Measurements from ENCODE around the gene FGR. TPM values are rescaled to one million over a fixed set of nuclear protein-coding genes. Genes with fewer than 3 reads are reported as not detected.

The FGR gene
- total RNA-seq, 1 donor: 0.36 TPM

DNA sequence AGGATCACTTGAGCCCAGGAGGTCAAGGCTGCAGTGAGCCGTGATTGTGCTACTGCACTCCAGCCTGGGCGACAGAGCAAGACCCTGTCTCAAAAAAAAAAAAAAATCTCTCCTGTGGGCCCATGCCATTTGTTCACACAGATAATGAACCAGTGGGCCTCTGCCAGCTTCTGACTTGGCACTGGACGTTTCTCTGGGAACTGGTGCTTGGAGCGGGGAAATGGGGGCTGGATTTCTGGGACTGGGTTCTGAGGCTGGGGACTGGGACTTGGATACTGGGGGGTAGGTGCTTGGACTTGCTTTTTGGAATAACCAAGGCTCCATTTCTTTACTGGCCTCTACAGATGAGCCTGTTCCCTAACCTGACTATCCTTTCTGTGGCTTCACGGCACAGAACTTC, 27.3 kb upstream of the FGR start:
- Histone ChIP-seq H3K36me3 (ENCODE audit: insufficient read depth, low read length) (no peaks in the 10 kb centered on the region), H3K4me1 (ENCODE audit: insufficient read depth, low read length) (peaks cover 12% of the 10 kb centered on the region), H4K20me1 (ENCODE audit: insufficient read depth, low read length) (no peaks in the 10 kb centered on the region), H3K79me2 (ENCODE audit: insufficient read depth, low read length) (no peaks in the 10 kb centered on the region), H3K27me3 (ENCODE audit: insufficient read depth, low read length) (no peaks in the 10 kb centered on the region), H3K27ac (ENCODE audit: low read depth, low read length) (no peak overlapping the region), H3K9me3 (ENCODE audit: low read depth, low read length) (no peaks in the 10 kb centered on the region), H3K4me2 (ENCODE audit: insufficient read depth, low read length) (no peak overlapping the region), H2AFZ (ENCODE audit: low read length) (peak overlapping the region; percentile 90), H3K4me3 (ENCODE audit: insufficient read depth, low read length) (no peak overlapping the region)
- TF ChIP-seq, protein P1, sequence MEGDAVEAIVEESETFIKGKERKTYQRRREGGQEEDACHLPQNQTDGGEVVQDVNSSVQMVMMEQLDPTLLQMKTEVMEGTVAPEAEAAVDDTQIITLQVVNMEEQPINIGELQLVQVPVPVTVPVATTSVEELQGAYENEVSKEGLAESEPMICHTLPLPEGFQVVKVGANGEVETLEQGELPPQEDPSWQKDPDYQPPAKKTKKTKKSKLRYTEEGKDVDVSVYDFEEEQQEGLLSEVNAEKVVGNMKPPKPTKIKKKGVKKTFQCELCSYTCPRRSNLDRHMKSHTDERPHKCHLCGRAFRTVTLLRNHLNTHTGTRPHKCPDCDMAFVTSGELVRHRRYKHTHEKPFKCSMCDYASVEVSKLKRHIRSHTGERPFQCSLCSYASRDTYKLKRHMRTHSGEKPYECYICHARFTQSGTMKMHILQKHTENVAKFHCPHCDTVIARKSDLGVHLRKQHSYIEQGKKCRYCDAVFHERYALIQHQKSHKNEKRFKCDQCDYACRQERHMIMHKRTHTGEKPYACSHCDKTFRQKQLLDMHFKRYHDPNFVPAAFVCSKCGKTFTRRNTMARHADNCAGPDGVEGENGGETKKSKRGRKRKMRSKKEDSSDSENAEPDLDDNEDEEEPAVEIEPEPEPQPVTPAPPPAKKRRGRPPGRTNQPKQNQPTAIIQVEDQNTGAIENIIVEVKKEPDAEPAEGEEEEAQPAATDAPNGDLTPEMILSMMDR (IDR thresholded peaks at IDR 0.05; ENCODE audit: extremely low read depth, low read depth, low read length): no peak
- no peak for DNase-seq (ENCODE audit: insufficient read length, low spot score, missing footprints)

DNA sequence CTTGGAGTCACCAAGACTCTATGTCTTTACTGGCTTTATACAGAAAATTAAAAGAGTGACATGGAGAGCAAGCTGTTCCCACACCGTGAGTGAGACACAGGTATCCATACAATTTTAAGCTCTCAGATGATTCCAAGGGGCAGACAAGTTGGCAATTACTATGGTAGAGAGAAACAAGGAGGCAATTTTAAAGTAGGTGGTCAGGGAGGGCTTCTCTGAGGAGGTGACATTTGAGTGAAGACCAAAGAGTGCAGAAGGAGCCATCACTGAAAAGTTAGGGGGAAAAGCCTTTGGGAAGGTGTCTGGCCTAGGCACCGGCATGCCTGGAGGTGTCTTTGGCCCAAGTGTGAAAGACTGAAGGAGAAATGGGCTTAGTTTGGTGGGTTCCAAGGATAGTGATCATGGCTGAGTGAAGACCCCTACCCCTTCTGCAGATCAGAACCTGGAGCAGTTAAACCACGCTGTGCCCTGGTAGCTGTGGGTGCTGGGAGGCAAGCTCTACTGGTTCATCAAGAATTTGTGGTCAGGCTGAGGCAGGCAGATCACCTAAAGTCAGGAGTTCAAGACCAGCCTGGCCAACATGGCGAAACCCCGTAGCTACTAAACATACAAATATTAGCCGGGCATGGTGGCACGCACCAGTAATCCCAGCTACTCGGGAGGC, 26.6 kb upstream of the FGR start:
- Histone ChIP-seq H3K4me1 (ENCODE audit: insufficient read depth, low read length) (peaks cover 12% of the 10 kb centered on the region), H3K9me3 (ENCODE audit: low read depth, low read length) (no peaks in the 10 kb centered on the region), H3K27ac (ENCODE audit: low read depth, low read length) (no peak overlapping the region), H2AFZ (ENCODE audit: low read length) (no peak overlapping the region), H4K20me1 (ENCODE audit: insufficient read depth, low read length) (no peaks in the 10 kb centered on the region), H3K79me2 (ENCODE audit: insufficient read depth, low read length) (no peaks in the 10 kb centered on the region), H3K27me3 (ENCODE audit: insufficient read depth, low read length) (no peaks in the 10 kb centered on the region), H3K36me3 (ENCODE audit: insufficient read depth, low read length) (no peaks in the 10 kb centered on the region), H3K4me3 (ENCODE audit: insufficient read depth, low read length) (no peak overlapping the region), H3K4me2 (ENCODE audit: insufficient read depth, low read length) (no peak overlapping the region)
- no peak for DNase-seq (ENCODE audit: insufficient read length, low spot score, missing footprints)
- TF ChIP-seq, protein P1 (IDR thresholded peaks at IDR 0.05; ENCODE audit: extremely low read depth, low read depth, low read length): no peak

DNA sequence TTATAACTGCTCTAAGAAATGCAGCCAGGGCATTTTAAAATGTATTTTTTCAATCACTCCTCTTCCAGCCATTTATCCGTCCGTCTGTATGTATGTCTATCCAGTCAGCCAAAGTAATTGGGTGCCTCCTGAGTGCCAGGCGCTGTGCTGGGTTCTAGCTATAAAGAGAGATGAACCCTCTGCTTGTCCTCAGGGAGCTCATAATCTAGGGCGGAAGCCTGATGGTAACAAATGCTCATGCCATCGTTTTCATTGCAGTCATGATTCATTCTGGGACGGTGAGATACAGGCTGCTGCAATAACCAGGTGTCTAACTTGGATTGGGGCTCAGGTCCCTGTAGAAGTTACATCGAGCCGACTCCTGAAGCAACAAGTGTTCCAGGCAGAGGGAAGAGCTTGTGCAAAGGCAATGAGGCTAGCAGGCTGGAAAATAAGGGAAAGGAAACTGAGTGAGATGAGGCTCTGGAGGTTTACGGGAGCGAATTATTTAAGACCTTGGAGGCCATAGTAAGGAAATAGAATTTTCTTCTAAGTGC, 25.4 kb upstream of the FGR start:
- peak overlapping the region; percentile 85 for H3K4me2 ChIP-seq (ENCODE audit: insufficient read depth, low read length)
- no peaks in the 10 kb centered on the region for H3K79me2 ChIP-seq (ENCODE audit: insufficient read depth, low read length)
- no peaks in the 10 kb centered on the region for H3K27me3 ChIP-seq (ENCODE audit: insufficient read depth, low read length)
- TF ChIP-seq, protein P1 (IDR thresholded peaks at IDR 0.05; ENCODE audit: extremely low read depth, low read depth, low read length): no peak
- peaks cover 22% of the 10 kb centered on the region for H3K4me1 ChIP-seq (ENCODE audit: insufficient read depth, low read length)
- peak overlapping the region; percentile 57 for H3K27ac ChIP-seq (ENCODE audit: low read depth, low read length)
- peak overlapping the region; percentile 97 for H2AFZ ChIP-seq (ENCODE audit: low read length)
- H4K20me1 ChIP-seq (ENCODE audit: insufficient read depth, low read length): no peaks in the 10 kb centered on the region
- peak; percentile 81 for DNase-seq (ENCODE audit: insufficient read length, low spot score, missing footprints)
- H3K9me3 ChIP-seq (ENCODE audit: low read depth, low read length): no peaks in the 10 kb centered on the region
- no peaks in the 10 kb centered on the region for H3K36me3 ChIP-seq (ENCODE audit: insufficient read depth, low read length)
- H3K4me3 ChIP-seq (ENCODE audit: insufficient read depth, low read length): peak overlapping the region; percentile 66

DNA sequence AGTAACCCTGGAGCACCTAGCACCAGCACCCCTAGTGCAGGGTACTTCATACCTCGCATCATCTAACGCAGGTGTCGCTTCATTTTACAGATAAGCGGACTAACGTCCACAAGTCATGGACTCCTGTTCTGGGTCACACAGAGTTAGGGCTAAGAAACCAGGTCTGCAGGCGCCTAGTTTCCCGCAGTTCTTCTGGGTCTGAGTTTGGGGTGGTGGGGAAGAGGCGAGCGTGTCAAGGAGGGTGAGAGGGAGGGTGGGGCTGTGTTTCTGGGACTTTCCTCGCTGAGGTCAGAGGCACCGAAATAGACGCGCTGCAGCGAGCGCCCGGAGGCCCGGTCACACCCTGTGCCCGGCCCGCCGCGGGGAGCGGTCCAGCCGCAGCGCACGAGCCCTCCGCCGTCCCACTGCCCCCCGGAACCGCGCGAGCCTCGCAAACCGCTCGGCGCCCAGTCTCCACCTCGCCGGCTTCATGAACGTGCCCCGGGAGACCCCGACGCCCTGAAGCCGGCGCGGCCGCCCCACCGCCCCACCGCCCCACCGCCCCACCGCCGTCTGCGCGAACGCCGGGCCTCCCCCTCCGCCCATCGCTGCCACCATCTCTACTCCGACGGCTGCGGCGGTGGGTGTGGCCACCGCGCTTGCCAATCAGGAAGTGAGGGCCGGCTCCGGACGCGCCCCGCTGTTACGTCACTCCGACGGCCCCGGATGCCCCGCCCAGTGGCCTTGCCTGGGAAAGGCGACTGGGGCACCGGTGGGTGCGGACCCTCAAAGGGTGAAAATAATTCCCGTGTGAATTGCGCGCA, 24.7 kb upstream of the FGR start:
- peak overlapping the region; percentile 66 for H3K4me3 ChIP-seq (ENCODE audit: insufficient read depth, low read length)
- no peaks in the 10 kb centered on the region for H4K20me1 ChIP-seq (ENCODE audit: insufficient read depth, low read length)
- TF ChIP-seq, protein P1 (IDR thresholded peaks at IDR 0.05; ENCODE audit: extremely low read depth, low read depth, low read length): no peak
- peak overlapping the region; percentile 85 for H3K4me2 ChIP-seq (ENCODE audit: insufficient read depth, low read length)
- H3K79me2 ChIP-seq (ENCODE audit: insufficient read depth, low read length): no peaks in the 10 kb centered on the region
- H3K36me3 ChIP-seq (ENCODE audit: insufficient read depth, low read length): no peaks in the 10 kb centered on the region
- peaks cover 24% of the 10 kb centered on the region for H3K4me1 ChIP-seq (ENCODE audit: insufficient read depth, low read length)
- no peaks in the 10 kb centered on the region for H3K9me3 ChIP-seq (ENCODE audit: low read depth, low read length)
- H3K27me3 ChIP-seq (ENCODE audit: insufficient read depth, low read length): no peaks in the 10 kb centered on the region
- H3K27ac ChIP-seq (ENCODE audit: low read depth, low read length): peak overlapping the region; percentile 87
- H2AFZ ChIP-seq (ENCODE audit: low read length): peak overlapping the region; percentile 97
- peak; percentile 96 for DNase-seq (ENCODE audit: insufficient read length, low spot score, missing footprints)

Measured in osteoblast (primary cell).